GM12878 (cell line): ENCODE measurements around the gene CDC45. TPM values are rescaled to one million over a fixed set of nuclear protein-coding genes. Genes with fewer than 3 reads are reported as not detected.

ENCODE experiments used
- ATAC-seq: fragments of 200-7000 bp; cut with Tn5 transposase; 3 replicates; pipeline ENCODE4 v1.9.1; 2020; ENCODE audit warnings: mild to moderate bottlenecking, moderate library complexity
- BruUV-seq: library from RNA; stranded (reverse); fragments of 400-500 nt; replicated peaks from 2 replicates; lab custom pipeline; 2021; lab: Mats Ljungman, UMichigan
- CTCF ChIA-PET: fragments of 300-600 bp; sonication (Branson Sonifier 250); formaldehyde crosslinking; extraction: SDS; loops from one replicate; lab custom pipeline; 2021; ENCODE audit warnings: inconsistent platforms; lab: Yijun Ruan, JAX
- POLR2A ChIA-PET: fragments of 350-600 bp; formaldehyde crosslinking; extraction: SDS; loops from one replicate; lab custom pipeline; 2021; ENCODE audit warnings: inconsistent platforms; lab: Charles Lee
- RAD21 ChIA-PET: fragments of 300-600 bp; sonication (Branson Sonifier 250); formaldehyde crosslinking; loops from one replicate; lab custom pipeline; 2023; ENCODE audit warnings: antibody characterized with exemption; ENCODE audit not compliant: unreplicated experiment; lab: Charles Lee
- SMC1A ChIA-PET: fragments of 300-600 bp; sonication (Branson Sonifier 250); formaldehyde crosslinking; loops from one replicate; lab custom pipeline; 2023; ENCODE audit not compliant: unreplicated experiment, uncharacterized antibody; lab: Charles Lee
- DNase-seq: peaks from one replicate; pipeline ENCODE4 v3.0.0-alpha.2; 2011; ENCODE audit warnings: low read depth, low spot score
- FAIRE-seq: peaks from 3 replicates; lab custom pipeline; 2011; peaks lifted over from hg19 to GRCh38; lab: Jason Lieb, UNC
- H2AFZ ChIP-seq: 2 replicates; pipeline ENCODE4 v1.6.0; 2011; ENCODE audit warnings: low read depth, low read length, control low read depth; ENCODE audit not compliant: control insufficient read depth
- H3K27ac ChIP-seq: 2 replicates; pipeline ENCODE4 v1.5.1; 2011; ENCODE audit warnings: control low read depth; ENCODE audit not compliant: control insufficient read depth, insufficient read depth
- H3K27me3 ChIP-seq, 2 experiments: replicated peaks in 1 of 2; 2 replicates each; pipeline versions ENCODE4 v1.6.0 to v1.6.1; 2011; ENCODE audit warnings: low read length in 1 of 2; ENCODE audit not compliant: control insufficient read depth in 2 of 2, insufficient read depth in 2 of 2
- H3K36me3 ChIP-seq, 2 experiments: 2 replicates each; pipeline ENCODE4 v1.5.1; 2011; ENCODE audit warnings: low read length in 1 of 2; ENCODE audit not compliant: control insufficient read depth in 2 of 2, insufficient read depth in 2 of 2
- H3K4me1 ChIP-seq: 2 replicates; pipeline ENCODE4 v1.6.1; 2011; ENCODE audit warnings: mild to moderate bottlenecking, low read length, moderate library complexity, mixed read lengths; ENCODE audit not compliant: control insufficient read depth, insufficient read depth
- H3K4me2 ChIP-seq: 2 replicates; pipeline ENCODE4 v1.6.0; 2011; ENCODE audit warnings: control low read depth; ENCODE audit not compliant: control insufficient read depth, insufficient read depth
- H3K4me3 ChIP-seq: fragments of 200-600 bp; sonication (generic); 2 replicates; pipeline ENCODE4 v1.5.1; 2016
- H3K79me2 ChIP-seq: 2 replicates; pipeline ENCODE4 v1.6.0; 2011; ENCODE audit warnings: low read length; ENCODE audit not compliant: control insufficient read depth, insufficient read depth
- H3K9ac ChIP-seq: 2 replicates; pipeline ENCODE4 v1.8.0; 2011; ENCODE audit warnings: low read length, control low read depth, mixed read lengths; ENCODE audit not compliant: control insufficient read depth, insufficient read depth
- H3K9me3 ChIP-seq: replicated peaks from 3 replicates; pipeline ENCODE4 v1.5.1; 2011; ENCODE audit warnings: mild to moderate bottlenecking, low read length; ENCODE audit not compliant: control insufficient read depth, insufficient read depth
- H4K20me1 ChIP-seq: 2 replicates; pipeline ENCODE4 v1.6.0; 2011; ENCODE audit not compliant: control insufficient read depth, insufficient read depth
- CHD1 ChIP-seq: IDR thresholded peaks from 2 replicates; pipeline ENCODE4 v1.6.1; 2012; ENCODE audit warnings: low read depth, low read length, improper control_type of control experiment
- CREB1 ChIP-seq: IDR thresholded peaks from 2 replicates; pipeline ENCODE4 v1.6.1; 2012; ENCODE audit warnings: low read depth, mild to moderate bottlenecking, inconsistent platforms
- KLF5 ChIP-seq: fragments of 450-650 bp; IDR thresholded peaks from 2 replicates; pipeline ENCODE4 v1.6.1; 2014; ENCODE audit warnings: mild to moderate bottlenecking; ENCODE audit not compliant: partially characterized antibody
- MYB ChIP-seq: fragments of 150-350 bp; IDR thresholded peaks from 2 replicates; pipeline ENCODE4 v1.6.1; 2014; ENCODE audit warnings: mild to moderate bottlenecking, low read depth, low read length, borderline replicate concordance
- NFXL1 ChIP-seq: fragments of 450-650 bp; IDR thresholded peaks from 2 replicates; pipeline ENCODE4 v1.6.1; 2017; ENCODE audit warnings: antibody characterized with exemption, mild to moderate bottlenecking, borderline replicate concordance
- RUNX3 ChIP-seq: IDR thresholded peaks from 2 replicates; pipeline ENCODE4 v1.6.1; 2012; ENCODE audit warnings: low read length, inconsistent platforms
- SP1 ChIP-seq: IDR thresholded peaks from one replicate; pipeline ENCODE4 v1.6.1; 2011; ENCODE audit warnings: low read depth, low read length
- SUPT20H ChIP-seq: IDR thresholded peaks from 2 replicates; pipeline ENCODE4 v1.6.1; 2011; ENCODE audit warnings: low read depth, mild to moderate bottlenecking, low read length, moderate library complexity, borderline replicate concordance; ENCODE audit not compliant: control insufficient read depth
- TCF3 ChIP-seq: IDR thresholded peaks from 2 replicates; pipeline ENCODE4 v1.6.1; 2012; ENCODE audit warnings: low read depth, mild to moderate bottlenecking, low read length, borderline replicate concordance; ENCODE audit not compliant: insufficient read depth
- ZBTB33 ChIP-seq: fragments of 450-650 bp; IDR thresholded peaks from 2 replicates; pipeline ENCODE4 v1.6.1; 2017; ENCODE audit warnings: mild to moderate bottlenecking
- ZBTB4 ChIP-seq: fragments of 450-650 bp; formaldehyde crosslinking; IDR thresholded peaks from 2 replicates; pipeline ENCODE4 v1.4.0; 2022; ENCODE audit warnings: mild to moderate bottlenecking, moderate library complexity
- ZNF687 ChIP-seq: fragments of 450-650 bp; IDR thresholded peaks from 2 replicates; pipeline ENCODE4 v1.6.1; 2017; ENCODE audit warnings: mild to moderate bottlenecking, moderate library complexity
- WGBS: methylation state at CpG from one replicate; pipeline ENCODE4 v1.1.6; 2016; ENCODE audit warnings: low lambda C conversion rate; ENCODE audit not compliant: insufficient replicate concordance, insufficient coverage; ENCODE audit errors: missing lambda C conversion rate; 5-methylcytosine and 5-hydroxymethylcytosine counted together
- in situ Hi-C: fragments of 300-500 bp; cut with MboI; formaldehyde crosslinking; loops from 9 replicates; pipeline ENCODE4 v1.14.3; 2018; ENCODE audit warnings: mixed read lengths
- intact Hi-C: fragments of 100-400 bp; cut with micrococcal nuclease; formaldehyde crosslinking; loops from one replicate; pipeline ENCODE4 v1.14.2; 2022; ENCODE audit not compliant: unreplicated experiment
- polyA plus RNA-seq, 11 experiments: library from polyadenylated mRNA; depleted of rRNA in 4 of 11; unstranded in 6 of 11; stranded (reverse) in 5 of 11; fragments of >200 nt; fragmentation: Nextera tagmentation in 4 of 11; fragmentation: Illumina TruSeq in 1 of 11; extraction: Ambion mirVana in 4 of 11; extraction: Trizol in 1 of 11; gene quantifications; 1 replicate in 1 of 11; 2 replicates in 10 of 11; pipeline versions ENCODE4 v1.2.1 to v1.2.3, GENCODE V29; 2011 to 2016; ENCODE audit warnings: inconsistent platforms in 2 of 11, missing spikeins in 2 of 11, low read depth in 1 of 11
- total RNA-seq, 4 experiments: library from RNA; depleted of rRNA in 3 of 4; stranded (reverse); fragments of >200 nt in 3 of 4; fragmentation: Illumina TruSeq in 1 of 4; extraction: Trizol in 1 of 4; gene quantifications; 2 replicates each; pipeline versions ENCODE4 v1.2.1 to v1.2.3, GENCODE V29; 2013 to 2021

Gene CDC45
- total and polyA plus RNA-seq, 10 of the 15 experiments (the other 5 are each of a cell fraction or from before 2014, with no cell fraction given), result 40.8 to 88.5 (median 54.2) TPM

- POLR2A ChIA-PET, result interaction anchor here (0.8 kb wide), 1 partner anchor 14 kb away, joined by 3 read pairs; no protein-coding TSS in a partner anchor
- peaks cover 2% of the 10 kb centered on the region; the same call in 1 of the 2 replicates for H4K20me1 ChIP-seq
- TF ChIP-seq MYB (no peak), TCF3 (no peak), NFXL1 (no peak), CHD1 (no peak), ZBTB4 (no peak), SP1 (no peak), CREB1 (no peak), ZNF687 (no peak), SUPT20H (no peak), ZBTB33 (no peak), KLF5 (no peak), RUNX3 (no peak)
Observed at GRCh38 chr22:19464546-19464945, 15.2 kb upstream of the CDC45 start.

More at GRCh38 chr22:19464546-19464945, 15.2 kb upstream of the CDC45 start:
- H2AFZ ChIP-seq, result no peak overlapping the region
- ChIA-PET RAD21 (no interaction called here), CTCF (interaction anchor here (0.5 kb wide), 1 partner anchor 259 kb away, joined by 4 read pairs; no protein-coding TSS in a partner anchor), SMC1A (interaction anchor here (1.0 to 1.2 kb wide), 2 partner anchors 10 to 19 kb away, joined by 3 read pairs; no protein-coding TSS in a partner anchor)
- in situ Hi-C loops (no loop called here), intact Hi-C loops (no loop called here)
- no peaks in the 10 kb centered on the region for H3K9me3 ChIP-seq
- 94% methylated on average over 1 of the region's 1 CpG for WGBS
- FAIRE-seq (no peak), ATAC-seq (no peak), DNase-seq (no peak)
- no peaks in the 10 kb centered on the region for H3K79me2 ChIP-seq
- H3K36me3 ChIP-seq, result peaks cover 26 to 35% of the 10 kb centered on the region in 2 experiments
- no peak overlapping the region for H3K9ac ChIP-seq
- BruUV-seq, result no TSS peak
- no peak overlapping the region for H3K4me2 ChIP-seq
- no peak overlapping the region for H3K27ac ChIP-seq
- no peaks in the 10 kb centered on the region for H3K4me1 ChIP-seq
- no peaks in the 10 kb centered on the region for H3K27me3 ChIP-seq
- no peak overlapping the region for H3K4me3 ChIP-seq
